ENCODE measurements around the gene PRMT5.
A peak's percentile ranks its signal among the peaks of the same experiment; 100 is the strongest.

PRMT5 gene

DNA sequence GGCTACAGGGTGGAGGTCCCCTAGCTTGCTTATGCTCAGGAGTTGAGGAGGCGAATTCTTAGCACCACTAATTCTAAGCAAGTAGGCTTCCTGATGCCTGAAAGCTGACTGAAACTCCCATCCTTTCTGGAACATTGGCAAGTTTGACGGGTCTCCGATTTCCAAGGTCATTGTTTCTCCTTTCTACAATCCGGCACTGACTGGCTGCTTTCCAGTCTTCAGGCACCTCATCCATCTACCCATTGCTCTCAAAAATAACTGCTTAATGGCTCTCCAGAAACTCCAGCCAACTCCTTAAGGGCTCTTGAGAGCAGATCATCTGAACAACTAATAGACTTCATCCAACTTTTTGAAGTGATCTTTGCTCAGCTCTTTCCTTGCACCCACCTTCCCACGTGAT is 32.8 kb downstream of the PRMT5 start:
- no peak for DNase-seq

- DNase-seq, result no peak
Measured at GRCh38 chr14:22895402-22895801, 33.8 kb downstream of the PRMT5 start.

- no peak for DNase-seq
Measured at GRCh38 chr14:22893706-22894105, 35.5 kb downstream of the PRMT5 start.

DNA sequence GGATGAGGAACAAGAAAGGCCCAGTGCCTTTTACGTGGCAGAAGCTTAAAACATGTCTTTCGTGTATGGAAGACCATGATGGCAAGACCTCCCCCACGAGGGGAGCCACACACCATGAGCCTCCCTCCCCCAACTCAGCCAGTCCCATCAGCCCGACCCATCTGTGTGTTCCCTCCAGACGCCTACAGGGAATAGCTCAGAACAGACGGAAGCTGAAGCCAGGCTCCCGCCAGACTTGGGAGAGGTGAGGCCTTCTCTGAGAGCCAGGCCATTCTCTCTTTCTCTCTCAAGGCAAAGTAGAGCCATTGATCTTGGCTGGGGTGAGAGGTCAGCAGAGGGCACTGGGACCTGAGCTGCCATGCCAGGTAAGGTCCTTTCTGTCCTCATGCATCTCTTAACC is 36.7 kb downstream of the PRMT5 start:
- DNase-seq, result no peak

DNA sequence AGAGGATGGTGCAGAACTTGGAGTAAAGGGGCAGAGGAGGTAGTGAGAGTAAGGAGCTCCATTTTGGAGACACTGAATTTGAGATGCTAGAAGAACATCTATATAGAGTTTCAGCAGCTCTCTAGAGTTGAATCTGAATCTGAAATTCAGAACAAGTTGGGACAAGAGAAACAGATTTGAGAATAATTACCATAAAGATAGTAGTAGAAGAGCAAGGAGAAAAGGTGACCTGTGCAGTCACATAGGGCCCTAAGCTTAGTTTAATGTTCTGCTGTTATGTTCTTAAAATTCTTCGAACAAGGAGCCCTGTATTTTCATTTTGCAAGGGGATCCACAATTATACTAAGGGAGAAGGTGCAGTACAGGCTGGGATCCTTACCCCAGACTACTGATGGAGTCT is 38.8 kb downstream of the PRMT5 start:
- DNase-seq, result no peak

DNA sequence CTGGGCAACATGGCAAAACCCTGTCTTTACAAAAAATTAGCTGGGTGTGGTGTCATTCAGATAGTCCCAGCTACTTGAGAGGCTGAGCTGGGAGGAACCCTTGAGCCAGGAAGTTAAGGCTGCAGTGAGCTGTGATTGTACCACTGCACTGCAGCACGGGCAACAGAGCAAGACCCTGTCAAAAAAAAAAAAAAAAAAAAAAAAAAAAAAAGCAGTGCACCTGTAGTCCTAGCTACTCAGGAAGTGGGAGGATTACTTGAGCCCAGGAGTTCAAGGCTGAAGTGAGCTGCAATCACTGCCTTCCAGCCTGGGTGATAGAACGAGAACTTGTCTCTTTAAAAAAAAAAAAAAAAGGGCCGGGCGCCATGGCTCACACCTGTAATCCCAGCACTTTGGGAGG is 40.5 kb downstream of the PRMT5 start:
- peak; percentile 42 to 43 for DNase-seq

- peak; percentile 27 to 54 for DNase-seq
Measured at GRCh38 chr14:22887990-22888378, 41.2 kb downstream of the PRMT5 start.

DNA sequence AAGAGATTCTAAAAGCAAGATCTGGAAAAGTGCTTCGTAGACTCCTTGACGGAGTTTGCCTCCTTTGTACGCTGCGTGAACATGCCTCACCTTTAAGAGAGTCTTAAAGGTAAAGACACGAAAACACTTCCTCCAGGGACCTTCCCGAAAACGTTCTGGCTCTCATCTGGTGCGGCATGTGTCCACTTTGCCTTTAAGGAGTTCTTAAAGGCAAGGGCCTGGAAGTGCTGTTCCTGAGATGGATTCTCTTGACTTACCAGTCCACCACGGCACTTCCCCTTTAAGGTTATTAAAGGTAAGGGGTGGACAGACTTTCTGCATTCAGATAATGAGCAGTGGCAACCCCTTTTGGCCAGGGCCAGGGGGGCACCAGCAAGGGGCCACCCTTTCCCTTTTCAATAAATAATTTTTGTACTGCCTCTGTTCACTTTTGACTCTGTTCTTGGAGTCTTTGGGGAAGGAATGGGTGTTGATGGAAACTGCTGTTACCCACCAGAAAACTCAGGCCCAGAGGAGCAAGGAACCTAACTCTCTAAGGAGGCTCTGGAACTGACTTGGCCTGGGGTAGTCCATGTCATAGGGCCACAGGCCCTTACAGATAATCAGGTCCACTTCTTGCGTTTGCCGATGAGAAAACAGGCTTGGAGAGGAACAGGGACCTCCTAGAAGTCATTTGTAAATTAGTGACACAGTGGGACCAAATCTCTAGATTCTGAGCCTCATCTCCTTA is 41.8 kb downstream of the PRMT5 start:
- DNase-seq, result peak; percentile 51 to 78

DNA sequence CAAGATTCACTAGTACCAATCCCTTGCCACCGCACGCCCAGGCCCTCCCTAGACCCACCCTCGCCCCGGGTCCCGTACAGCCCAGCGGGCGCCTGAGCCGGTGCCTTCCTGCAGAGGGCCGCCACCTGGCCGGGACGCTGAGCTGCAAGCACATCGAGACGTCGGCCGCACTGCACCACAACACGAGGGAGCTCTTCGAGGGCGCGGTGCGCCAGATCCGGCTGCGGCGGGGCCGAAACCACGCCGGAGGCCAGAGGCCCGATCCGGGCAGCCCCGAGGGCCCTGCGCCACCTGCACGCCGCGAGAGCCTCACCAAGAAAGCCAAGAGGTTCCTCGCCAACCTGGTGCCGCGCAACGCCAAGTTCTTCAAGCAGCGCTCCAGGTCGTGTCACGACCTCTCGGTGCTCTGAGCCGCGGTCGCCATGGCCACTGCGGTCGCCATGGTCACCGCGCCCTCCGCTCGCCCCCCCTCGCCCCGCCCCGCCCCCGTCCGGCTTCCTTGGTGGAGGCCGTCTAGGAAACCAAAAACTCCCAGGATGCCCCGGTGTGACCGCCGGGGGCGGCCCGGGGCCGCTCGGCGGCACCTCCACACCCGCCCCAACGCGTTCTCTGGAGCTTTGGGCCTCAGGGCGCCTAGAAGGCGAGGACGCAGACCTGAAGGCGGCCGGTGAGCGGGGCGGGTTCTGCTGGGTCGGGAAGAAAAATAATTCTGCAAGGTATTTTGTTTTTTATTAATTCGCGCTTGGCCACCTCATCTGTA is 42.5 kb downstream of the PRMT5 start:
- DNase-seq, result peak; percentile 78 to 88

- DNase-seq, result no peak
Measured at GRCh38 chr14:22885975-22886374, 43.2 kb downstream of the PRMT5 start.

GRCh38 chr14:22884738-22885523 is 44.2 kb downstream of the PRMT5 start:
- no peak for DNase-seq

DNA sequence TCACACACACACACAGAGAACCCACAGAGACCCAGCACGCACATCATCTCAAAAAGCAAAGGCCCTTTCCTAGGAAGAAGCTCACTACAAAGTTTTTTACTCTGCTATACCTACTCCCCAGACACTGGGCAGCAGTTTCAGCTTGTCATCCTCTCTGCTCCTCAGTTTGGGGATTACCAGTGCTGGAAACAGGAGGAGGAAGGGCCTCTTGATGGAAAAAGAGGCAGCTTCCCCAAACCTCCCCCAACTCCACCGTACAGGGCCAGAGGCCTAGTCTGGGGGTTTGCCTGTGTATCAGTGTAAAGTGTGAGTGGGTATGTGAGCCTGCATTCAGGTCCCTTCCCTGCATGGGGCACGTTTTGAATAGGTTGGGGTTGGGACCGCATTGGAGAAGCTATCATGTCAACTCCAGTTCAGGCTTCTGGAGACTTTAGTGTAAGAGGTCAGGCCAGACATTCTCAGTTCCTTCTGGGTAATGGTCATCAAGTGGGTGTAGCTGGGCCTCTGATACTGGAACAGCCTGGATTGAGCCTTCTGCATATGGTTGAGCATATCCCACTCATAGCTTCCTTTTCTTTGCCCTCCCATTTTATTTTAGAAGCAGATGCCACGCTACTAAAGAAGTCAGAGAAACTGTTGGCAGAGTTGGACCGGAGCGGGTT is 45.0 kb downstream of the PRMT5 start:
- DNase-seq, result no peak

GRCh38 chr14:22883173-22883976 is 45.8 kb downstream of the PRMT5 start, which contains the start of gene REM2:
TSS of gene REM2 (plus strand) at chr14:22883222. CDS start at chr14:22883288, 66 bp downstream.
- DNase-seq, result no peak

DNA sequence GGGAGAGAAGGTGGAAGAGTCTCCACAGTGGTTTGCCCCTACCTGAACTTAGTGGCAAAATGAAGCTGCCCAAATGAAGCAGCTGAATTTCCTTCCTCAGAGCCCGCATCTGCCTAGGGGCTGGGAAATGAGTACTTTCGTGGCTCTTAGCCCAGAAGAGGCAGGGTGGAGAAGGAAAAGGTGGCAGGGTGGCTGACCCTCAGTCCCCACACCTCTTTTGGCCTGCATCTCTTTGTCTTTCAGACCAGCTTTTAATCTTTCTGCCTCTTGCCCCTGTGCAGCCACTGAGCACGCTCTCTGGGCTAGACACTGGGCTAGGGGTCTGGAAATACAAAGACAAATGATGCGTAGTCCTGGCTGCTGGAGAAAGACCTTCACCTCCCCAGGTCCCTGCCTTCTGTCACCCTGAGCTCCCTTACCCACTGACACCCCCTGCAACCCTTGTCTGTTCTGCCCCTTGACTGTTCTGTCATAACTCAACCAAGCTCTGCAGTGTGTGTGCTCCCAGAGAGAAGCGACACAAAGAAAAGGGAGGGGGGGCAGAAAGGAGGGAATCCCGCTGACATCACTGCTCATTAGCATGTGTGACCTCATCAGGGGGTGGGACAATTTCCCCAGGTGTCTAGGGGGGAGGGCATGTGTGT is 46.5 kb downstream of the PRMT5 start:
- DNase-seq, result peak; percentile 58 to 61

DNA sequence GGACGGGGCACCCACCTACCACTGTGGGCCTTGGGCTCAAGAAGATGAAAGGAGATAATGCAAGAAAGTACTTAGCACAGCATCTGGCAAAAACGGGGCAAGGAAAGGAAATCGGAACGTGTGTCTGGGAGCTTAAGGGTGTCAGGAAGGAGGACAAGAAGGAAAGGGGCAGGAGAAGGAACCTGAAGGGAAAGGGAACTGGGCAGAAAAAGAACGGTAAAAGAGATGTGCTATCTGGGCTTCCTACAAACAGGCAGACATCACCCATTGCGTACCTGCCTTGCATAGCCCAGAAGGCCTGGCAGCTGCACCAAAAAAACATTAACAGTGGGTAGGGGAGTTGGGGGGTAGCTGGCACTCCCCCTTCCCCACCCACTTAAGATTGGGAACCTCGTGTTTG is 47.1 kb downstream of the PRMT5 start:
- no peak for DNase-seq

DNA sequence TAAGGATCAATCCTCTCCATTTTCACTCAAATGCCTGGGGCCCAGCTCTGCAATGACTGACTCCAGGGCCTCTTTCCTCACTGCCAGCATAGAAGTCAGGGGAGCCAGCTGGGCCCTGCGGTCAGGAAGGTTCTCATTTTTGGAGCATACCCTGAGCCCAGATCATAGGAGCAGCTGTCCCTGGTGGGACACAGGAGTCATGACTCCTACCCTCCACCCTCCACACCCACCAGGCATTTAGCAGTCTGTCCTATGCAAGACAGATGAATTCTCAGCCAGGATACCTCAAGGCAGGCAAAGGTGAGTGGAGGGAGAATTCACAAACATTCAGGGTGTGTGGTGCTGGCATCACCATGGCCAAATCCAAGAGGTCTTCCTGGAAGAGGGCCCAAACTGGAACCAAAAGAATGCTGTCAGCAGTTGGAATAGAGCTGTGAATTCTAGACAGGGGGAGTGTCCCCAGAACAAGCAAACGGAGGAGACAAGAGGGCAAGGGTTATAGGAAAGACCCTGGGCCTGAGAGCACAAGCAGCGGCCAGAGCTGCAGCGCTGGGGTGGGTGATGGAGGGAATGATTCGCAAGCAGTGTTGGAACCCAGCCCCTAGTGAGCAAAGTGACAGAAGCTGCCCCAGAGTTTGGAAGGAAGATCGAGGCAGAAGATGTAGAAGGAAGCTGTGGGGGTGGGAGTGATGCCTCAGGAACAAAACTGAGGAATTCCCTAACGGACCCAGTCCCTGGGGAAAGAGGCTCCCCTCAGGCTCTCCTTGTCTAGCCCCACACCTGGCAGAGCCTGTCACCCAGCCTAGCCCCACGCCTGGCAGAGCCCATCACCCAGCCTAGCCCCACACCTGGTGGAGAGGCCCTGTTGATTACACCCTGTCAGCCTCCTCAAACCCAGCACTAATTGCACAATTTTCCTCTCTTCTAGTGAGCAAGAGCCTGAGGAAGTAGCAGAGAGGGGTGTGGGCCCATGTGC is 50.6 kb downstream of the PRMT5 start:
- no peak for DNase-seq

- DNase-seq, result no peak
Measured at GRCh38 chr14:22877000-22877501, 52.1 kb downstream of the PRMT5 start.

DNA sequence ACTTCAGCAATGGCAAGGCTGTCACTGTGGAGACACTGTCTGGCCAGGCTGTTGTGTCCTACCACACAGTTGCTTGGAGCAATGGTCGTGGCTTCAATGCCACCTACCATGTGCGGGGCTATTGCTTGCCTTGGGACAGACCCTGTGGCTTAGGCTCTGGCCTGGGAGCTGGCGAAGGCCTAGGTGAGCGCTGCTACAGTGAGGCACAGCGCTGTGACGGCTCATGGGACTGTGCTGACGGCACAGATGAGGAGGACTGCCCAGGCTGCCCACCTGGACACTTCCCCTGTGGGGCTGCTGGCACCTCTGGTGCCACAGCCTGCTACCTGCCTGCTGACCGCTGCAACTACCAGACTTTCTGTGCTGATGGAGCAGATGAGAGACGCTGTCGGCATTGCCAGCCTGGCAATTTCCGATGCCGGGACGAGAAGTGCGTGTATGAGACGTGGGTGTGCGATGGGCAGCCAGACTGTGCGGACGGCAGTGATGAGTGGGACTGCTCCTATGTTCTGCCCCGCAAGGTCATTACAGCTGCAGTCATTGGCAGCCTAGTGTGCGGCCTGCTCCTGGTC is 53.3 kb downstream of the PRMT5 start:
- no peak for DNase-seq

DNA sequence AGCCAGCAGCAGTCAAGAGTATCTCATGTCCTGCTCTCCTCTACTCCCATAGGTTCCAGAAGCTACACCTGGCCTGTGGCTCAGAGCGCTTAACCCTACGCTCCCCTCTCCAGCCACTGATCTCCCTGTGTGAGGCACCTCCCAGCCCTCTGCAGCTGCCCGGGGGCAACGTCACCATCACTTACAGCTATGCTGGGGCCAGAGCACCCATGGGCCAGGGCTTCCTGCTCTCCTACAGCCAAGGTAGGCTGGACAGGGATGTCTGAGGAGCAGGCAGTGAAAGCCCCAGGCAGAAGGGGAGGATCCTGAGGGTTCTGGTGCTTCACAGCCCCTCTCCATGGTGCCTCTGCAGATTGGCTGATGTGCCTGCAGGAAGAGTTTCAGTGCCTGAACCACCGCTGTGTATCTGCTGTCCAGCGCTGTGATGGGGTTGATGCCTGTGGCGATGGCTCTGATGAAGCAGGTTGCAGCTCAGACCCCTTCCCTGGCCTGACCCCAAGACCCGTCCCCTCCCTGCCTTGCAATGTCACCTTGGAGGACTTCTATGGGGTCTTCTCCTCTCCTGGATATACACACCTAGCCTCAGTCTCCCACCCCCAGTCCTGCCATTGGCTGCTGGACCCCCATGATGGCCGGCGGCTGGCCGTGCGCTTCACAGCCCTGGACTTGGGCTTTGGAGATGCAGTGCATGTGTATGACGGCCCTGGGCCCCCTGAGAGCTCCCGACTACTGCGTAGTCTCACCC is 54.0 kb downstream of the PRMT5 start:
- no peak for DNase-seq
